Stimulated activated CD4-positive, alpha-beta T cell treated with anti-CD3 and anti-CD28 coated beads, TNF-alpha, amount 100 ng/mL, for 48 hours (primary cell): ENCODE measurements around the gene UCMA.

ENCODE experiments used
- DNase-seq, 3 donors: peaks; one replicate each; pipeline ENCODE4 v3.0.0-alpha.2; 2020; ENCODE audit warnings: low read depth in 3 of 3

Gene UCMA

GRCh38 chr10:13233358-13233757 is 816 bp downstream of the UCMA start:
- DNase-seq = no peak

GRCh38 chr10:13231808-13232207 is 2.4 kb downstream of the UCMA start:
- no peak for DNase-seq

GRCh38 chr10:13231190-13231589 is 3.0 kb downstream of the UCMA start:
- no peak for DNase-seq

- no peak for DNase-seq
These were observed 7.1 kb downstream of the UCMA start for GRCh38 chr10:13227031-13227430.

- no peak for DNase-seq
These were observed 8.6 kb downstream of the UCMA start for GRCh38 chr10:13225601-13226000.

GRCh38 chr10:13224210-13224995 is 9.8 kb downstream of the UCMA start:
- DNase-seq = no peak

- no peak for DNase-seq
These were observed 10.9 kb downstream of the UCMA start for GRCh38 chr10:13223241-13223640.

GRCh38 chr10:13222566-13222965 is 11.6 kb downstream of the UCMA start:
- no peak for DNase-seq

- DNase-seq = no peak
These were observed 12.0 kb downstream of the UCMA start for GRCh38 chr10:13222151-13222550.

- no peak for DNase-seq
These were observed 12.6 kb downstream of the UCMA start for GRCh38 chr10:13221572-13221971.

- DNase-seq = no peak
These were observed 14.2 kb downstream of the UCMA start for GRCh38 chr10:13219685-13220670.

- DNase-seq = no peak
These were observed 15.3 kb downstream of the UCMA start for GRCh38 chr10:13218878-13219277.

GRCh38 chr10:13213163-13213562 is 21.0 kb downstream of the UCMA start:
- DNase-seq = no peak

- no peak for DNase-seq
These were observed 27.4 kb downstream of the UCMA start for GRCh38 chr10:13206546-13207443.

GRCh38 chr10:13206091-13206490 is 28.1 kb downstream of the UCMA start:
- no peak for DNase-seq

GRCh38 chr10:13201132-13201531 is 33.0 kb downstream of the UCMA start:
- DNase-seq = no peak

- DNase-seq = no peak
These were observed 39.2 kb downstream of the UCMA start for GRCh38 chr10:13195016-13195415.

GRCh38 chr10:13193637-13194036 is 40.5 kb downstream of the UCMA start:
- no peak for DNase-seq

- no peak for DNase-seq
These were observed 42.8 kb downstream of the UCMA start for GRCh38 chr10:13191362-13191761.

- no peak for DNase-seq
These were observed 43.4 kb downstream of the UCMA start for GRCh38 chr10:13190816-13191215.

GRCh38 chr10:13189961-13190360 is 44.2 kb downstream of the UCMA start:
- DNase-seq = no peak

GRCh38 chr10:13188593-13188992 is 45.6 kb downstream of the UCMA start:
- no peak for DNase-seq
